GM20000 (cell line): ENCODE results near the gene ADGRG4.
A peak's percentile ranks its signal among the peaks of the same experiment; 100 is the strongest.

Experiments
- DNase-seq: peaks from one replicate; pipeline ENCODE4 v3.0.0; 2012; ENCODE audit warnings: low spot score
- TF ChIP-seq, protein P1 (sequence below): IDR thresholded peaks from 2 replicates; pipeline ENCODE4 v1.5.1; 2012; ENCODE audit warnings: mild to moderate bottlenecking, control low read depth; ENCODE audit errors: extremely low read depth, missing control alignments

ADGRG4 gene

DNA sequence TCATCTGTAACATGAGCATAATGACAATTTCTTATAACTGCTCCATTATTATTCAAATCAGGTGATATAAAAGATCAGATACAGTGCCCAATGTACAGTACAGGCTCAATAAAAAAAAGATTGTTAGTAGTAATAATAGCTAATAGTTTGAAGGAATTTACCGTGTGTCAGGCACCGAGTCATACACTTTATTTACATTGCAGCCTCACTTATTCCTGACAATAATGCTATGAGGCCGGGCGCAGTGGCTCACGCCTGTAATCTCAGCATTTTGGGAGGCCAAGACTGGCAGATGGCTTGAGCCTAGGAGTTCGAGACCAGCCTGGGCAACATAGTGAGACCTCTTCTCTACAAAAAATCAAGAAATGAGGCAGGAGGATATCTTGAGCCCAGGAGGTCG lies 39.4 kb upstream of the ADGRG4 start:
- no peak for DNase-seq
- TF ChIP-seq, protein P1, sequence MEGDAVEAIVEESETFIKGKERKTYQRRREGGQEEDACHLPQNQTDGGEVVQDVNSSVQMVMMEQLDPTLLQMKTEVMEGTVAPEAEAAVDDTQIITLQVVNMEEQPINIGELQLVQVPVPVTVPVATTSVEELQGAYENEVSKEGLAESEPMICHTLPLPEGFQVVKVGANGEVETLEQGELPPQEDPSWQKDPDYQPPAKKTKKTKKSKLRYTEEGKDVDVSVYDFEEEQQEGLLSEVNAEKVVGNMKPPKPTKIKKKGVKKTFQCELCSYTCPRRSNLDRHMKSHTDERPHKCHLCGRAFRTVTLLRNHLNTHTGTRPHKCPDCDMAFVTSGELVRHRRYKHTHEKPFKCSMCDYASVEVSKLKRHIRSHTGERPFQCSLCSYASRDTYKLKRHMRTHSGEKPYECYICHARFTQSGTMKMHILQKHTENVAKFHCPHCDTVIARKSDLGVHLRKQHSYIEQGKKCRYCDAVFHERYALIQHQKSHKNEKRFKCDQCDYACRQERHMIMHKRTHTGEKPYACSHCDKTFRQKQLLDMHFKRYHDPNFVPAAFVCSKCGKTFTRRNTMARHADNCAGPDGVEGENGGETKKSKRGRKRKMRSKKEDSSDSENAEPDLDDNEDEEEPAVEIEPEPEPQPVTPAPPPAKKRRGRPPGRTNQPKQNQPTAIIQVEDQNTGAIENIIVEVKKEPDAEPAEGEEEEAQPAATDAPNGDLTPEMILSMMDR: no peak

DNA sequence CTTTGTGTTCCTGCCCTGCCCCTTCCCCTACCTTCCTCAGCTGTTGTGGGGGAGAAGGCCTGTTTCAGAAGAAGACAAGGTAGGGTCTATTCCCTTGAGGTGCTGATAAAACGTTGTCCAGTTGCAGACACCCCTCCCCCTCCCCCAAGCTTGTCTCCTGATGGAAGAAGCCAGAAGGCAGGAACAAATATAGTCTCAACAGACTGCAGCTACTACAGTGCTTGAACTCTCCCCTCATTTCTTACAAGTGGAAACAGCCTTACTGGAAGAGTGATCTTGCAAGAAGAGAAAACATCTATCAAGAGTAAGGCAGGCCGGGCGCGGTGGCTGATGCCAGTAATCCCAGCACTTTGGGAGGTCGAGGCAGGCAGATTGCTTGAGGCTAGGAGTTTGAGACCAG lies 38.5 kb upstream of the ADGRG4 start:
- DNase-seq: no peak
- TF ChIP-seq, protein P1: no peak

DNA sequence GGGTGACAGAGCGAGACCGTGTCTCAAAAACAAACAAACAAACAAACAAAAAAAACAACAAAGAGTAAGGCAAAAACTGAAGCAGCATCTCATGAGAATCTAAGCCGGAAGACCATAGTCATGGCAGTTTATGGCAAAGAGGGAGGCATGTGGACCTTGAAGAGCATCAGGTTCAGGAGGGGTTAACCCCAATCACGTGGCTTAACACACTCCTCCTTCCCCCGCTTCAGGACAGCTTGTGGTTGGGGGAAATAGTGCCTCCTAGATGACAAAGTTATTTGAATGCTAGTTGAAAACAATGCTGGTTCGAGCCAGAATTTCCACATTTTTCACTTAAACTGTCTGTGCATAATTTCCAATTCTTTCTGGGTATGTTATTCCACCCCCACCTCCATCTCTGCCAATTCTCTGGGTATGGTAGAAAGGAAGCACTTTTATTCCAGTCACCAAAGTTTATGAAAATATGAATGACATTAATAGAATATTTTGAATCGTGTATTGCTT lies 37.9 kb upstream of the ADGRG4 start:
- TF ChIP-seq, protein P1: no peak
- no peak for DNase-seq

DNA sequence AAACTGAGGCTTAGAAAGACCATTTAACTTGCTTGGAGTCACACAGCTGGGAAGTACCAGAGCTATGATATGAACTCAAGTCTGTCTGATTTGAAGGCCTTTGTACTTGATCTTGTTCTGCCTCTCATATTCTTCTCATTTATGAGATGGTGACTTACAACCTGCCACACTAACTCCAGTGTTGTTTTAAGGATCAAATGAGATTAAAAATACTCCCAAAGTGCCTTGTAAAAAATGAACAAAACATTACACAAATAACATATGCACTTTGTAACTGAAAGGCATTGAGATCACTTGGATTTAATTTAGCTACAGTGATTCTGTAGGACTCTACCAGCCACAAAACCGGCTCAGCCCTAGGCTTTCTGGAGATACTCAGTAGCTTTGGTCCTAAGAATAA lies 33.9 kb upstream of the ADGRG4 start:
- DNase-seq: no peak
- TF ChIP-seq, protein P1: no peak

- DNase-seq: peak; percentile 26
- TF ChIP-seq, protein P1: peak; percentile 29
Measured at GRCh38 chrX:136268051-136269048, 32.4 kb upstream of the ADGRG4 start.

- DNase-seq: no peak
- TF ChIP-seq, protein P1: no peak
Measured at GRCh38 chrX:136269921-136270320, 30.8 kb upstream of the ADGRG4 start.

- no peak for DNase-seq
- TF ChIP-seq, protein P1: no peak
Measured at GRCh38 chrX:136271300-136271699, 29.5 kb upstream of the ADGRG4 start.
